Cardiac fibroblast (primary cell): ENCODE measurements around the gene DPH6.

ENCODE experiments used
- DNase-seq, 2 donors: peaks; one replicate each; pipeline versions ENCODE4 v3.0.0 to v3.0.0-alpha.2; 2010; ENCODE audit warnings: low read depth in 2 of 2
- H3K4me3 ChIP-seq, 2 donors: replicated peaks in 1 of 2; 1 replicate in 1 of 2; 2 replicates in 1 of 2; pipeline ENCODE4 v1.5.1; 2011; ENCODE audit warnings: low read depth in 2 of 2, low read length in 2 of 2, mild to moderate bottlenecking in 2 of 2, moderate library complexity in 1 of 2
- CTCF ChIP-seq: IDR thresholded peaks from one replicate; pipeline ENCODE4 v1.5.1; 2011; ENCODE audit warnings: low read depth, mild to moderate bottlenecking, low read length, inconsistent platforms

Gene DPH6

GRCh38 chr15:35376707-35377106 is 169.3 kb downstream of the DPH6 start:
- TF ChIP-seq CTCF: no peak
- H3K4me3 ChIP-seq: no peak overlapping the region
- DNase-seq: peak in 1 of 2 donors; percentile 31

- no peak for DNase-seq
- H3K4me3 ChIP-seq: no peak overlapping the region
- TF ChIP-seq CTCF: no peak
Observed at GRCh38 chr15:35374661-35375060, 171.3 kb downstream of the DPH6 start.

- TF ChIP-seq CTCF: no peak
Observed at GRCh38 chr15:35362195-35362829, 183.7 kb downstream of the DPH6 start.

GRCh38 chr15:35358824-35359223 is 187.1 kb downstream of the DPH6 start:
- DNase-seq: no peak
- no peak for TF ChIP-seq CTCF
- H3K4me3 ChIP-seq: no peak overlapping the region

More at GRCh38 chr15:35362195-35362829, 183.7 kb downstream of the DPH6 start:
- peak; percentile 61 to 72 for DNase-seq
- H3K4me3 ChIP-seq: no peak overlapping the region

GRCh38 chr15:35351059-35351458 is 194.9 kb downstream of the DPH6 start:
- TF ChIP-seq CTCF: no peak
- no peak for DNase-seq

GRCh38 chr15:35349916-35350315 is 196.0 kb downstream of the DPH6 start:
- no peak overlapping the region for H3K4me3 ChIP-seq
- no peak for DNase-seq
- no peak for TF ChIP-seq CTCF

More at GRCh38 chr15:35351059-35351458, 194.9 kb downstream of the DPH6 start:
- no peak overlapping the region for H3K4me3 ChIP-seq

- TF ChIP-seq CTCF: no peak
- DNase-seq: no peak
- no peak overlapping the region for H3K4me3 ChIP-seq
Observed at GRCh38 chr15:35330916-35331315, 215.0 kb downstream of the DPH6 start.
